ENCODE data around the gene KCNC3.

The KCNC3 gene

GRCh38 chr19:50326101-50326664 is 3.0 kb downstream of the KCNC3 start:
- no peak for DNase-seq

DNA sequence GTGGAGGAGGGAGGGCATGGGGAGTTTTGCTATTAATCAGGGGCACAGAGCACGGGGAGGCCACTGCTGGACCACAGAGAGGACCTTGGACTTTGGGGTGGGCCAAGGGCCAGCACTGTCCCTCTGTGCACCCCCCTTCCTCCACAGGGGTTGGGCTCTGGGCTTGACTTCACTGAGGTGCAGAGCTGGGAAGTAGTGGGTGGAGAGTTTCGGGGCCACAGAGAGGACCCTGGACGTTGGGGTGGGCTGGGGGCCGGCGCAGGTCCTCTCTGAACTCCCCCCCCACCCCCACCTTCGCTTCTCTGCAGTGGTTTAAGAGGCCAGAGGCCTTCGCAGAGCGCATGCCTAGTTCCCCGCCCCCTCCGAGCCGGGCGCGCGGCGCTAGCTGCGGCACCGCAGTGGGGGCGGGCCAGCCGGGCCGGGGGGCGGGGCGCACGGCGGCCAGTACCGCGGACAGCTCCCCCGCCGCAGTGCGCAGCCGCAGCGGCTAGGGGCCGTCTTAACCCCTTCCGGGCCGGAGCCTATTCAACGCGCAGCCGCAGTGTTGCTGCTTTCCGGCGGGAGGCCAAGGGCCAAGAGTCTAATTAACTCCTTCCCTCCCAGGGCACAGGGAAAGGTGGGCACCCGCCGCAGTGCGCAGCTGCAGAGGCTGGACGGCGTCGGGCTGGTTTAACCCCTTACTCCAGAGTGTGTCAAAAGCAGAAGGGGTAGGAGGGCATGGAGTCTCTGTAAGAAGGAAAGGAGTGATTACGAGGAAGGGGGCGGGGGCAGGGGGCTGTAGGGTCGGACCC is 3.7 kb downstream of the KCNC3 start:
- peak; percentile 94 for DNase-seq

- no peak for DNase-seq
Measured at GRCh38 chr19:50324331-50324730, 4.8 kb downstream of the KCNC3 start.

GRCh38 chr19:50323782-50324133 is 5.4 kb downstream of the KCNC3 start:
- no peak for DNase-seq

DNA sequence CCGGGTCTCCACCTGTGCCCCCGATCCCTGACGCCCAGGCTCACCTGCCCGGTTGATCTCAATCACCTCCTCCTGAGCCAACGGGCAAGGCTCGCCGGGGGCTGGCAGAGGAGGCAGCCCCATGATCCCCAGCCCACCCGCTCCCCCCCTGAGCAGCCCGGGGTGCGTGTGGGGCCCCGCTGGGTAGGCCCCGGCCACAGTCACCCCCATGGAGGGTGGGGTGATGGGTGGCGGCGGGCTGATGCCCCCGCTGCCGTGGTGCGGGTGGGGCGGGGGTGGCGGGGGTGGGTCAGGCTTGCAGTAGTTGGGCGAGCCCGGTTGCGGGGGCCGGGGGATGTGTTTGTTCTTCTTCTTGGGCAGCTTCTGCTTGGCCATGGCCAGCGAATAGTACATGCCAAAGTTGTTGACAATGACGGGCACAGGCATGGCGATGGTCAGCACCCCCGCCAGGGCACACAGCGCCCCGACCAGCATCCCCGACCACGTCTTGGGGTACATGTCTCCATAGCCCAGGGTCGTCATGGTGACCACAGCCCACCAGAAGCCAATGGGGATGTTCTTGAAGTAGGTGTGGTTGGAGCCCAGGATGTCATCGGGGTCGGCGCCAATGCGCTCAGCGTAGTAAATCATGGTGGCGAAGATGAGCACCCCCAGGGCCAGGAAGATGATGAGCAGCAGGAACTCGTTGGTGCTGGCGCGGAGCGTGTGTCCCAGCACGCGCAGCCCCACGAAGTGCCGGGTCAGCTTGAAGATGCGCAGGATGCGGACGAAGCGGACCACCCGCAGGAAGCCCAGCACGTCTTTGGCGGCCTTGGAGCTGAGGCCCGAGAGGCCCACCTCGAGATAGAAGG is 6.0 kb downstream of the KCNC3 start:
- no peak for DNase-seq

DNA sequence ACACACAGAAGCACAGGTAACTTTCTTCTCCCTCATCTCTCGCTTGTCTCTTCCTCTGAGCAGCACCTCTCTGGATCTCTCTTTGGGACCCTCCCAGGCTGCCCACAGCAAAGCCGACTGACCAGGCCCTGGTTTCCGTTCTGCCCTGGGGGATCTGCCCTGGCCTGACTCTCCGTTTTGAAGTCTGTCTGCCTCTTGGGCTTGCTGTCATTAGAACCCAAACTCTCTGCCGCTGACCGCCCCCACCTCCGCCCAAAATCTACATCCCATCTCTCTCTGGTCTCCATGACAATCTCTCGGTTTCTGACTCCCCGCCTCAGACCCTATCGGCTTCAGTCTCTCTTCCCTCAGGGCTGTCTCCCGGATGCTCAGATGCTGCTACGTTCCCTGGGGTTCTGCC is 6.9 kb downstream of the KCNC3 start:
- DNase-seq: no peak

DNA sequence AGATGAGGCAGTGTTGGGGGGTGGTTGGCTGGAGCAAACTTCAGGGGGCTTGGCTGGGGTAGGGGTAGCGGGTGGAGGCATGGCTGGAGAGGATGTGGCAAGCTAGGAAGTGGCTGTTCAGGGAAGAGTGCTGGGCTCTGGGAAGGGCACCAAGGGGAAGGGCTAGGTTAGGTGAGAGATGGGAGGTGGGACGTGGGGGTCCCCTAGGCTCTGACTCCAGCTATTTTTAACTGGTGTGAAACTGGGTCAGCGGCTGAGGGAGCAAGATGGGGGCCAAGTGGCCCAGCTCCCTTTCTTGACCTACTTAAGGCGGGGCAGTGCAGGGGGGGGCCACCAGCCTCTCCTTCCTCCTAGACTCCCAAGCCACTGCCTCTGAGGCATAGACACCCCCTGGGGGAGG is 7.3 kb downstream of the KCNC3 start:
- DNase-seq: no peak

GRCh38 chr19:50320596-50320995 is 8.6 kb downstream of the KCNC3 start:
- DNase-seq: no peak

DNA sequence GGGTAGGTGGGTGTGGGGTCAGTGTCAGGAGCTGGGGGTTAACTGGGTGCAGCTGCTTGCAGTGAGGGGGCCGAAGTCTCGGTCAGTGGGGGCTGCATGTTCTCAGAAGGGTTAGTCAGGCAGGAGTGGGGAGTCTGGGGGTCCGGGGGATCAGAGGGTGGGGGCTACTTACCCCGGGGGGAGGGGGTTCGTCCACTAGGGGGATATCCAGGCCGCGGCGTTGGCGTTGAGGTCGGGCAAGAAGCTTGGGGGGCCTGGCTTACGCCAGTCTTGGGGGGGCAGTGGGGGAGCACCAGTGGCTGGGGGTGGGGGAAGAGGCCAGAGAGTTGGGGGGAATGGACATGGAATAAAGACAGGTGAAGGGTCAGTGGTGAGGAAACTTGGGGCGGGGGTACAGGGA is 9.1 kb downstream of the KCNC3 start:
- no peak for DNase-seq

DNA sequence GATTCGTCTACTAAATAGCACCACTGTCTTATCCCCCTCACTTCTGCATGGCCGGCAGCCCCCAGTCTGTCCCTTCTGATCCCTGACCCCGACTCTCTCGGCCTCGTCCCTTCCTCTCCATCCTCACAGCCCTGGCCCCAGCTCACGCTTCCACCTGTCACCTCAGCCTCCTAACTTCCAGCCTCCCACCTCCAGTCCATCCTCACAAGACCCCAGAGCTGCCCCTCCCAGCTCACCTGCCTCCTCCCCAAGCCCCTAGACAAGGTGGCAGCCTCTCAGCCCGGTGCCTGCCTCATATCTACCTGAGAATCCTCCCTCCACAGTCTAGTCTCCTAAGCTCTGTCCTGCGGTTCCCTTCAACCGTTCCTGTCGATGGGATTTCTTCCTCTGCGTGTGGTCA is 10.0 kb downstream of the KCNC3 start:
- no peak for DNase-seq

DNA sequence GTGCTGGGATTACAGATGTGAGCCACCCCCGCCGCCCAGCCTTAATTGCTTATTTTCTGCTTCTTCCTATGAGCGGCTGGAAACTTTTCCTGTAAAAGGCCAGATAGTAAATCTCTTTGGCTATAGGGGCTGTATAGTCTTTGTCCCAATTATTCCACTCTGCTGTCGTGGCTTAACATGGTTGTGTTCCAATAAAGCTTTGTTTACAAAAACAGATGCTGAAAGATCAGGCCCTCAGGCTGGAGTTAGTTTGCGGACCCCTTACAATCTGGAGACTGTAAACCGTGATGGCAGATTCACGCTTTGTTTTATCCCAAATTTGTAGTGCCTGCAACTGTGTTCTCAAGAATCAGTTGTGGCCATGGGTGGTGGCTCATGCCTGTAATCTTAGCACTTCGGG is 10.7 kb downstream of the KCNC3 start:
- DNase-seq: no peak

DNA sequence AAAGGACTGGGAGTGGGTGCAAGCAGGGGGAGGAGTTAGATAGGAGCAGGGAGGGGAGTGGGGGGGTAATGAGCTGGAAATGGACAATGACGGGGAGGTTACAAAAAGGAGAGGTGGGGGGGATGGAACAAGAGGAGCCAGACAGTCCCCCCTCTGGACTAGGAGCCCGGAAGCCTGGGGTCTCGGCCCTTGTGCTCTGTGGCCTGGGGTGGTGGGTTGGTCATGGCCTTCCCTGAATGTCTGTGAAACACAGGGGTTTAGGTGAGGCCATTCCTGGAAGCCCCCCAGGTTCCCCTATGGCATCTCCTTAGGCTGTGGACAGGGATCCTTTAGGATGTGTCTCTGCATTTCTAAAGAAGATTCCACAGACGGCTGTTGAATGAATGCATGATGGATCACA is 12.1 kb downstream of the KCNC3 start:
- DNase-seq: no peak

GRCh38 chr19:50315773-50316448 is 13.3 kb downstream of the KCNC3 start:
- DNase-seq: peak; percentile 34

DNA sequence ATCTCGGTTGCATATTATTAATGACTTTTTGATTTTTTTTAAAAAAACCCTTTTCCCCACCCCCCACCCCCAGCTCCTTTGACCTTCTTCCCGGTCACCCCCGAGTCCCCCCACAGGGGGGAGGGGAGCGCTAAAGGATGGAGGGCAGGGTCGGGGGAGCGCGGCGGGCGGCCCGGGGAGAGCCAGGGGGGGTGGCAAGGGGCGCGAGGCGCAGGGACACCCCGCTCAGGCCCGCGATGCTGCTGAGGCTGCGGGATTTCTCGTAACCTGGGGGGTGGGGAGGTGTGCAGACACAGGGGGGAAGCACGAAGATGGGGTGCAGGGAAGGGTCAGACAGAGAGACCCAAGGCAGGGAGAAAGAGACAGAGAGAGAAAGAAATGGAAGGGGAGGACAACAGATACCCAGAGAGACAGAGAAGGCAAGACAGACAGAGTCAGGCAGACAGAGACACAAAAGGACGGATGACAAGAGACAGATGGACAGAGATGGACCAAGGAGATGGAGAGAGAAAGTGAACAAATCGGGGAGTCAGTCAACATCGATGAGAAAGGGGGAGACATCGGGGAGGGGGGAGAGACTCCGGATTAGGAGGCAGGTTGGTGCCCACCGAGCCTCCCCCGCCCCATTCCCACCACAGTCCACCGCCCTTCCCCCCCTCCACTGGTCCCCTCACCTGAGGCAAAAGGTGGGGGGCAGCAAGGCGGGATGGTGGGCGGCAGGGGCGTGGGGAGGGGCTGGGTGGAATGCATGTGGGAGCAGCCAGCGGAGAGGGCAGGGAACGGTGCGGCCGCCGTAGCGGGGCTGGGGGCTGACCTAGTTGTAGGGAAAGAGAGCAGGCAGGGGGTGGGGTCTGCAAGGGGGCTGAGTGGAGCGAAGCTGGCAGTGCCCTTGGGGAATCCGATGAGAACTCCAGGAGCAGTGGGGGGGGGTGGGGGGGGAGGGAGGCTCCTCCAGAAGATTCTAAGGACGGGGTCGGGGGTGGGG is 14.2 kb downstream of the KCNC3 start:
- no peak for DNase-seq

DNA sequence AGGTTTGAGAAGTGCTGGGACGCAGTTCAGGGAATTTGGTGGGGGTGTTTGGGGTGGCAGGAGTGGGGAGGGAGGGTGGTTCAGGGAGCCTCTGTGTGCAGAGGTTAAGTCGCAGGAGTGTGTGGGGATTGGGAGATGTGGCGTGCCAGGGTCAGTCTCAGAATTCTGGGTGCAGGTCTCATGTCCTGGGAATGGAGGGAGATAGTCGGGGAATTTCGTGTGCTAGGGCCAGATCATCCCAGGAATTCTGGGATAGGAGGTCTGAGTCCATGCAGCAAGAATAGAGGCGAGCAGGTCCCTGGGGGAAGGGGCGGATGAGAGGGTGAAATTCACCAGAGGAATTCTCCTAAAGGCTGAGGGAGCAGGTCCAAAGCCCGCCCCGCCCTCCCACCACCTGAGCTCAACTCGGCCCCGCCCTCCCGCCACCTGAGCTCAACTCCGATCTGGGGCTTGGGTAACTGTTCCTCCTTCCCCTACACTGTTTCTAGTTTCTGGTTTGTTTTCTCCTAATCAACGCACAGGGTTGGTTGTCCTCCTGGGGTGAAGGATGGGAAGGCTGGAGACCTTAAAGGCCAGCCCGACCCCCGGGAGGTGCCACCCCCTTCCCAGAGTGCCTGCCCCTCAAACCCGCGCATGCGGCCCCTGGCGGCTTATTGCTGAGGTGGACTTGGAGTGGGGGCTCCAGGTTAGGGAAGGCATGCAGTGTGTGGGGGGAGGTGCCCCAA is 15.2 kb downstream of the KCNC3 start:
- peak; percentile 53 for DNase-seq

- DNase-seq: no peak
Measured at GRCh38 chr19:50312967-50313811, 16.0 kb downstream of the KCNC3 start.

GRCh38 chr19:50311723-50312635 is 17.2 kb downstream of the KCNC3 start:
- DNase-seq: peak; percentile 63

DNA sequence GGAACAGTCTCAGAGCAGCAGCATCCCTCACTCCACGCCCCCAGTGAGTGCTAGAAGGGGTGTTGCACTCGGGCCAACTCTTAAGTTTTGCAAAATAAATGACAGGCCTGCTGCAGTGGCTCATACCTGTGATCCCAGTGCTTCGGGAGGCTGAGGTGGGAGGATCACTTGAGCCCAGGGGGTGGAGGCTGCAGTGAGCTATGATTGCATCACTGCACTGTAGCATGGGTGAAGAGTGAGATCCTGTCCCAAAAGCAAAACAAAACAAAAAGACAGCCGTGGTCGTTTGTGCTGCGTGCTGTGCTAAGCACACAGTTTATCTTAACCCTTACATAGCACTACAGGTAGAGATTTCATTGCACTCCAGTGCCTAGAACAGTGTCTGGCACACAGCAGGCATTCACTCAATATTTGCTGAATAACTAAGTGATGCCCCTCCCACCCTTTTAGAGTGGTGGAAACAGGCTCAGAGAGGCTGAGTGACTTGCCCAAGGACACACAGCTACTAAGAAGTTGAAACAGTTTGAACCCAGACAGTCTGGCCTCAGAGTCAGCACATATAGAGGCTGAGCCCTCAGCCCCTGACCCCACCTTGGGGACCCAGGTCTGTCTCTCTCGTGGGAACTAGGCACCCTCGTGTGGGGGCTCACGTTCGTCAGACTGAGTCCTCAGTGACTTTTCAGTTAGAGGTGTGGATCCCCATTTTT is 18.3 kb downstream of the KCNC3 start:
- no peak for DNase-seq
